GM19467 (cell line): Measurements from ENCODE around the gene HDAC11.
"Not testable (repeated sequence)": the region's sequence is repeated elsewhere in the genome, so short reads cannot be mapped to it uniquely, and the experiment has no call there.

Experiments used
- ATAC-seq: cut with Tn5 transposase; IDR thresholded peaks from one replicate; pipeline ENCODE4 v1.9.1; 2021; ENCODE audit warnings: mild to moderate bottlenecking, moderate library complexity; ENCODE audit not compliant: unreplicated experiment

The HDAC11 gene

GRCh38 chr3:13466781-13467180, 13.3 kb upstream of the HDAC11 start:
- no peak for ATAC-seq

- ATAC-seq: no peak
Measured at GRCh38 chr3:13470894-13471574, 9.1 kb upstream of the HDAC11 start.

DNA sequence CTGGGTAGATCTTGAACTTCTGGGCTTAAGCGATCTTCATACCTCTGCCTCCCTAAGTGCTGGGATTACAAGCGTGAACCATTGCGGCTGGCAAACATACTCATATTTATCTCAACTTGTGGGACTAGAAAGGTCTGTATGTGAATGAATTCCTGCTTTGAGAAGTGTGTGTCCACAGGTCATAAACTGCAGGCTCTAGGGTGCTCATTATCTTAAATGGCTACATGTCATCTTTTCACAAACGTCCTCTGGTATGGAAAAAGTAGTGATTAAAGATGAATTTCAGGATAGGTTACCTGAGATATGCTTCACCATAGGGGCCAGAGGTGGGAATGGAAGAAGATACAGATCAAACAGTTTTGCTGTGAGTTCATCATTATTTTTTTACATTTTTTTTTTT, 7.8 kb upstream of the HDAC11 start:
- no peak for ATAC-seq

DNA sequence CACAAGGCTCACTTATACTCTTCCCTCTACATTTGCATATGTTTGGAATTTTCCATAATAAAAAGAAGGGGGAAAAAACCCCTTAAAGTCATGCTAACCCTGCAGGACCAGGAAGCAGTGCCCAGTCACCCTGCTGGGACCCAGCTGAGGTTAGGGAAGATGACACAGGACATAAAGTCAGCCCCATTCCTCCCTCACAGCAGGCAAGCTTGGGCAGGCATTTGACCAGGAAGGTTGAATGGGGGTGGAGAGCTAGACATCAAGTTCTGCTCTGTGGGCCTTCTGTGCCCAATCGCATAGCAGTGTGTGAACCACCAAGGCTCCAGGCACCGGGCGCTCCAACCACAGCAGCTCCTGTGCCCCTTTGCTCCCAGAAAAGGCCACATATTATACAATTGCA, 7.1 kb upstream of the HDAC11 start:
- ATAC-seq: no peak

DNA sequence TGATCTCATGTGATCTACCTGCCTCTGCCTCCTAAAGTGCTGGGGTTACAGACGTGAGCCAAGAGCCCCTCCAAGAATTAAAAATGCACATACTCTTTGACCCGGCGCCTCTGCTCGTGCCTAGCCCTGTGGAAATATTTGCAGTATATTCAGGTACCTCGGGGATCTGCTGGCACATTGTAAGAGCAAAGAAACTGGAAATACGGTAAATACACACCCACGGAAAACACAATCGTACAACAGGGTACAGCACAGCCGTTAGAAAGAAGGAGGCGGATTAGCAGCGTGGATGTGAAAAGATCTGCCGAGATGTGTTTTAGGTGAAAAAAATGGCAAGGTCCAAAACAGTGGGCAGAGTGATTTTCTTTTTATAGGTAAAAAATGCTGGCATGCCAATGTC, 6.1 kb upstream of the HDAC11 start:
- no peak for ATAC-seq

DNA sequence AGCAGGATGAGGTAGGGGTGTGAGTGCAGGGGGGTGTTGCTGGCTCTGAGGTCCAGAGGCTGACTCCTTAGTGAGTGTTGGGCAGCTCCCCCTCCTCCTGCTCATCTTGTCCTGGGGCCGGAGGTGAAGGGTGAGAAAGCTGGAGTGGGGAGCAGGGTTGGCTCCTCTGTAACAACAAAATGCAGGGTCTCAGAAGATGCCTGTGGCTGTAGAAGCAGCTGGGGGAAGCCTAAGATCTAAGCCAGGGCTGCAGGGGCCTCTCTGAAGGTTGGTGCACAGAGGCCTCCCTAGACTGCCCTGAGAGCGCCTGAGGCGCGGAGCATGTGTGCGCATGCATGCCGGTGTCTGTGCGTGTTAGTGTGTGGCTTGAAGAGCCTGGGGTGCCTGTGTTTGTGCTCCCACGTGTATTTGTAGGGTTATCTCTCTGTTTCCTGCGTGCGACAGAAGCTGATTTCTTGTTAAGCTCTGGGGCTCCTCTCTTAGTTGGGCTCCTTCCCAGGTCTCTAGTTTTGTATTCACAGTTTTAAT, 5.3 kb upstream of the HDAC11 start:
- ATAC-seq: no peak

DNA sequence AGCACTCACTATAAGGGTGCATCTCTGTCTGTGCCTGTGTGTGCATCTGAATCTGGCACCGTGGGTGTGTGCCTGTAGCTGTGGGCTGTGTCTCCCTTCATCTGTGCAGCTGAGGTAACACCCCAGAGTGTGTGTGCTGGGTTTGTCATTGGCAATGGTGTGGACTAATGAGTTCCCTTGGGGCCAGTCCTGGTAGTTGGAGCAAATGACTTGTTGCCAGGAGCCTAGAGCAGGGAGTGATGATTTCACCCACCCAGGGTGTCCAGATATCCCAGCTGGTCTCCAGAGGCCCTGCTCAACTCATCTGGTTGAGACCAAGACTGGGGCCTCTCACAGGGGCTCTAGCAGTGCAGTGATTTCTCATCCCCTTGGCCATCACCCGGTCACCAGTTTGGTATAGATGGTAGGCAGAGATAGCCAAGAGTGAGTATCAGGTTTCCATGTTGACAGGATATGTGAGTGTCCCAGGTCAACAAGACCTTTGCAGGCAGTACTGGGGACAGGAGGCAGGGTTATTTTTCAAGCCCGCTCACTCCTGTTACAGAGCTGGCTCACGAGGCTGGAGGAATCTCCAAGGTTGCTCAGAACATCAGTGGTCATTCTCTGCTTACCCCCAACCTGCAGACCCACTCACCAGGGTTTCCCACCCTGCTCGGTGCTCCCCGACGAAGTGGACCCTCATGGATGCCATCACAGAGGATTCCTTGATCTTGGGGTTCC, 4.1 kb upstream of the HDAC11 start:
- no peak for ATAC-seq

DNA sequence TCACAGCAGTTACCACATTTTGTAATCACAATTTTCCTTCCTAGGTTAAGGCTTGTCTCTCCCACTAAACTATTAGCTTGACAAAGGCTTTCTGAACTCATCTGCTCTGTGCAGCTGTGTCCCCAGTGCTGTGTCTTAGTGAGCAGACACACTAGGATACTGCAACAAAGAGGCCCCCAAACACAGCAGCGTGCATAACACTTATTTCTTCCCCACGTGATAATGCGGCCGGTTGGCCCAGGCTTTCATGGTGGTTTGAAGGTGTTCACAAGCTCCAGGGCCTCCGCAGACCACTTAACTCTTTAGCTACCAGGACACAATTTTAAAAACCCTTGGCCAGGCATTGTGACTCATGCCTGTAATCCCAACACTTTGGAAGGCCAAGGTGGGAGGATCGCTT, 2.2 kb upstream of the HDAC11 start:
- ATAC-seq: no peak

GRCh38 chr3:13479332-13479581, 849 bp upstream of the HDAC11 start:
- no peak for ATAC-seq

DNA sequence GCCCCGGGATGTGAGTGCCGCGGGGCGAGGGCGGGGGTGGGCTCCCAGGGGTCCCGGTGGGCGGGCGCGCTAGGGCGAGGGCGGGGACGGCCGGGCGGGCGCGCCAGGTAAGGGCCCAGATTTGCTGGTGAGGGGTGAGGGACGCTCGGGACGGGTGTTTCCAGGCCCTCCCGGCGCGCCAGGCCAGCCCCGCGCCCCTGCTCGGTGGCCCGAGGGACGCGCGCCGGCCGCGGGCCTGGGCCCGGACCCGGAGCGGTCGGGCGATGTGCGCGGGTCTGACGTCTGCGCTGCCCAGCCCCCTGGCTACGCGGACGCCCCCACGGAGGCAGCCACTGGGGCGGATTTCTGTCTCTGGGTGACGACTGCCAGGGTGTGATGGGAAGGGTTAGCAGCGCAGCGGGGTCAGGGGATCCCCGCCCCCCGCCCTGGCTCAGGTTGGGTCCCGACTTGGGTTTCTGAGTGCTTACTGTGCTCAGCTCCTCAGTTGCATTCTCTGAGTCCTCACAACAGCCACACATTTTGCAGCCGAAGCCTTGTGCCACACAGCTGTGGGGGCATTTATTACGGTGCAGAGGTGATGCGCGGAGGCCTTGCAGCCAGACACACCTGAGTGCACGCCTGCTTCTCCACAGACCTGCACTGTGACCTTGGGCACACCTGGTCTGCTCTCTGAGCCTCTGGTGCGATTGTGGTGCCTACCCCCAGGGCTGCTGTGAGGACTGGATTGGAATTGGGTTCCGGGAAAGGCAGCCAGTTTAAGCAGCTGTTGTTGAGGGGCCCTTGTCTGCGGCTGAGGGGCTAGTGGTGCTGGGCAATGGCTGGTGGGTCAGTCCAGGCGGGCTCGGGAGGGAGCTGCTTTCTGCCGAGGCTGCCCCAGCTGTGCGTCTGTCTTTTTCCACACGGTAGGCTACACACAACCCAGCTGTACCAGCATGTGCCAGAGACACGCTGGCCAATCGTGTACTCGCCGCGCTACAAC, 523 bp downstream of the HDAC11 start:
- no peak for ATAC-seq

- ATAC-seq: no peak
Measured at GRCh38 chr3:13482106-13482690, 2.1 kb downstream of the HDAC11 start.

GRCh38 chr3:13483286-13483685, 3.2 kb downstream of the HDAC11 start:
- ATAC-seq: no peak

DNA sequence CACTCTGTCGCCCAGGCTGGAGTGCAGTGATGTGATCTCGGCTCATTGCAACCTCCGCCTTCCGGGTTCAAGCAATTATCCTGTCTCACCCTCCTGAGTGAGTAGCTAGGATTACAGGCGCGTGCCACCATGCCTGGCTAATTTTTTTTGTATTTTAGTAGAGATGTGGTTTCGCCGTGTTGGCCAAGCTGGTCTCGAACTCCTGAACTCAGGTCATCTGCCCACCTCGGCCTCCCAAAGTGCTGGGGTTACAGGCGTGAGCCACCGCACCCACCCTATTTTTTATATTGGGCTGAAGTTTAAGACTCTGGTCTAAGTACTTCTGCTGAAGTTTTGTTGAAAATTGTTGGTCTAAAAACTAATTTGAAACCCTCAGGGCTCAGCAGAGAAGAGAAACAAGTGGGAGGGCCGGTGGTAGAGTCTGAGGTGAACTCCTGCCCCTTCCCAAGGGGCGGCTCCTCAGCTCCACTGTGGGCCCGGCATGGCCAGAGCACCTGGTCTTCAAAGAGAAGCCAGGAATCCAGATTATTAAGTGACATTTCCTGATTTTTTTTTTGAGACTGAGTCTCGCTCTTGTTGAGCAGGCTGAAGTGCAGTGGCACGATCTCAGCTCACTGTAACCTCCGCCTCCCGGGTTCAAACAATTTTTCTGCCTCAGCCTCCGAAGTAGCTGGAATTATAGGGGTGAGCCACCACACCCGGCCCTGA, 4.0 kb downstream of the HDAC11 start:
- no peak for ATAC-seq

- no peak for ATAC-seq
Measured at GRCh38 chr3:13484851-13485590, 4.9 kb downstream of the HDAC11 start.

DNA sequence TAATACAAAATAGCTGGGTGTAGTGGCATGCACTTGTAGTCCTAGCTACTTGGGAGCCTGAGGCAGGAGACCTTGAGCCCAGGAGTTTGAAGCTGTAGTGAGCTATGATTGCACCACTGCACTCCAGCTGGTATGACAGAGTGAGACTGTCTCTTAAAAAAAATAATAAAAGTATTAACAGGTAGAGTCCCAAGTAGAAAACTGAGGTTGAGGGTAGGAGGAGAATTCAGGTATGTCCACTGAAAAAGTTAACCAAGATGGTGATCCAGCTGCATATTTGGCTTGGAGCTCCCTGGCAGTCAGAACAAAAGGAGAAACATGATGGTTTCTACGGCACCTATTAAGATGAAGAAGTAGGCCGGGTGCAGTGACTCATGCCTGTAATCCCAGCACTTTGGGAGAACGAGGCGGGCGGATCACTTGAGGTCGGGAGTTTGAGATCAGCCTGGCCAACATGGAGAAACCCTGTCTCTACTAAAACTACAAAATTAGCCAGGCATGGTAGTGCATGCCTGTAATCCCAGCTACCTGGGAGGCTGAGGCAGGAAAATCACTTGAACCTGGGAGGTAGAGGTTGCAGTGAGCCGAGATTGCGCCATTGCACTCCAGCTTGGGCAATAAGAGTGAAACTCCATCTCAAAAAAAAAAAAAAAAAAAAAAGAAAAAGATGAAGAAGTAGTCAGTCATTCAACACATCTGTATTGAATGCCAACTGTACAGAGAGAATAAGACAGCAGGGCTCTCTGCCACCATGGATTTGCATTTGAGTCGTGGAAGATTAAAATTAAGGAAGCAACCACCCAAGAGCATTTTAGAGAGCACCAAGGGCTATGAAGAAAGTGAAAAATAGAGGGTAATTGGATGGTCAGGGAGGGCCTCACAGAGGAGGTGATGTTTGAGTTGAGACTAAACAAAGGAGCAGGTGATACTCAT, 5.8 kb downstream of the HDAC11 start:
- not testable (repeated sequence) for ATAC-seq

DNA sequence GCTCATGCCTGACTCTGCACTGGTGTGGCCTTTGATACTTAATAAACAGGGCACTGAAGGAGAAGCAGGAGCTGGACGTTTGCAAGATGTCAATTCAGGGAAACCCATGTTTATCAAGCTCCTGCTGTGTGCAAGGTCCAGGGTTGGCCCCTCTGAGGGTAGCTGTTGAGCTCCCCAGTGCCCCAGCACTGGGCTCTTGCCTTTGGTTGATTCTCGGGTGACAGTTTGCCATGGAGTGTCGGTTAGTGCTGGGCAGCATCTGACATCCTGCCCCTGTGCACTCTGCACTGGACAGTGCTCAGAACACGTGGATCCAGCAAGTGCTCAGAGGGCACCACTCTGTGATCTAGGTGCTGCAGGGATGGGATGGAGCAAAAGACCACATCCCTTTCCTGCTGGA, 7.3 kb downstream of the HDAC11 start:
- ATAC-seq: no peak

- ATAC-seq: no peak
Measured at GRCh38 chr3:13491206-13491974, 11.3 kb downstream of the HDAC11 start.

DNA sequence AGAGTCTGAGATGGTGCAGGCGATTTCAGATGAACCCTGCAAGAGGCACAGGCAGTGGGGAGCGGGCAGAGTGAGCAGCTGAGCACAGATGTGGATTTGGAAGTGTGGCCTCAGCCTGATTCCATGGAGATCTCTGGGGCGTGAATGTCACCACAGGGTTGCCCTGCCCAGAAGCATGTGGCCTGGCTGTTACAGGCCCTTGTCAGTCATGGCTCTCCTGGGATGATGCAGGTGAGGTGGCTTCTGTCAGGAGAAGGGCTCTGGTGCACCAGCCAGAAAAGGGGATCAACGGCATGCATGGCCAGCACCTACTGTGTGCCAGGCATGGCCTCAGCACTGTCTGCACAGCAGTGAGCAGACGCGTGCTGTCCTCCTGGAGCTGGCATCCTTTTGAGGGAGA, 11.9 kb downstream of the HDAC11 start:
- no peak for ATAC-seq
